ENCODE data around the gene ZBTB46.

DNA sequence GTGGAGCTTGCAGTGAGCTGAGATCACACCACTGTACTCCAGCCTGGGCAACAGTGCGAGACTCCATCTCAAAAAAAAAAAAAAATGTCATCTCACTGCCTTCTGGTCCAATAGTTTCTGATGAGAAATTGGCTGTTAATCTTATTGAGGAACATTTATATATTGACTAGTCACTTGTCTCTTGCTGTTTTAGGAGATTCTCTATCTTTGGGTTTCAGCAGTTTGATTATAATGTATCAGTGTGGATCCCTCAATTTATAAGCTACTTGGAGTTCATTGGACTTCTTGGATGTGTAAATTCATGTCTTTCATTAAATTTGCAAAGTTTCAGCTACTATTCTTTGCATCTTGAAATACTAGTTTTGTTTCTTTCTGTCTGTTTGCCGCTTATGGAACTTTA is 112.1 kb downstream of the ZBTB46 start:
- TF ChIP-seq, protein P1, sequence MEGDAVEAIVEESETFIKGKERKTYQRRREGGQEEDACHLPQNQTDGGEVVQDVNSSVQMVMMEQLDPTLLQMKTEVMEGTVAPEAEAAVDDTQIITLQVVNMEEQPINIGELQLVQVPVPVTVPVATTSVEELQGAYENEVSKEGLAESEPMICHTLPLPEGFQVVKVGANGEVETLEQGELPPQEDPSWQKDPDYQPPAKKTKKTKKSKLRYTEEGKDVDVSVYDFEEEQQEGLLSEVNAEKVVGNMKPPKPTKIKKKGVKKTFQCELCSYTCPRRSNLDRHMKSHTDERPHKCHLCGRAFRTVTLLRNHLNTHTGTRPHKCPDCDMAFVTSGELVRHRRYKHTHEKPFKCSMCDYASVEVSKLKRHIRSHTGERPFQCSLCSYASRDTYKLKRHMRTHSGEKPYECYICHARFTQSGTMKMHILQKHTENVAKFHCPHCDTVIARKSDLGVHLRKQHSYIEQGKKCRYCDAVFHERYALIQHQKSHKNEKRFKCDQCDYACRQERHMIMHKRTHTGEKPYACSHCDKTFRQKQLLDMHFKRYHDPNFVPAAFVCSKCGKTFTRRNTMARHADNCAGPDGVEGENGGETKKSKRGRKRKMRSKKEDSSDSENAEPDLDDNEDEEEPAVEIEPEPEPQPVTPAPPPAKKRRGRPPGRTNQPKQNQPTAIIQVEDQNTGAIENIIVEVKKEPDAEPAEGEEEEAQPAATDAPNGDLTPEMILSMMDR (conservative IDR thresholded peaks at IDR 0.05; ENCODE audit: low read depth, low read length): no peak
- no peak for TF ChIP-seq EZH2 (IDR thresholded peaks at IDR 0.05; ENCODE audit: borderline replicate concordance, low read depth, low read length, poor library complexity, severe bottlenecking)

Data from A673 (cell line).